Stimulated activated CD8-positive, alpha-beta memory T cell treated with anti-CD3 and anti-CD28 coated beads, Interleukin-4, amount 100 ng/mL, for 48 hours (primary cell): ENCODE data around the gene CLIC4.
"Not testable (repeated sequence)": the region's sequence is repeated elsewhere in the genome, so short reads cannot be mapped to it uniquely, and the experiment has no call there.

ENCODE experiments used
- DNase-seq: peaks from one replicate; pipeline ENCODE4 v3.0.0-alpha.2; 2020

Gene CLIC4

GRCh38 chr1:24744911-24745710, at the start of gene CLIC4:
TSS of gene CLIC4 (plus strand) at chr1:24745447. CDS start at chr1:24745554, 107 bp downstream.
- peak; percentile 100 for DNase-seq

DNA sequence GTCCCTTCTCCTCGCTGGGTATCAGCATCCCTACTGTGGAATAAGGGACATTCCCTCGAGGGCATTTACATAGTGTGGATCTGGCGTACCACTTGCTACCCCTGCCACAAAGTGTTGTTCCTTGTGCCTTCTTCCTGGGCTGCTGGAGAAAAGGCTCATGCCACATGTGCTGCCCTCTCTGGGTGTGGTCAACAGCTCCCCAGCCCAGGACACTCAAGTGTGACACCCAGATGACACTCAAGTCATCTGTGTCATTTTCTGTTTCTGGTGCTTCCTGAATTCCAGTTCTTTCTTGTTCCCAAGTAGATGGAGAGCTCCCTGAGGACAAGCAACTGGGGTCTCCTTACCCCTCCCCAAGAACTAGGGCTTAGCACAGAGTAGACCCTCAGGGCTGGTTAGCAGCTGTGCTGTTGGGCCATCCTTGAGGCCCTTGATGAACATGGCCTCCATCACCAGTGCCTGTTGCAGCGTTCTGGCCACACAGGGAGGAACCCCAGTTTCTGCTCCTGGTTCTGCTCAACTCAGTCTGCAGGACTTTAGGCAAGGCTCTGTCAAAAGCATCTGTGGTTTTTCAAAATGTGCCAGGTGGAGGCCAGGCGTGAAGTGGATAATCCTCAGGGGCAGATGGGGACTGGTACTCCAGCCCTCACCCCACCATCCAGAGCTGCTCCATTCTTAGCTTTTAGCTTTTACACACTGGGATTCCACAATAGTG, 49.0 kb upstream of the CLIC4 start:
- no peak for DNase-seq

GRCh38 chr1:24696756-24697330, 48.4 kb upstream of the CLIC4 start:
- DNase-seq = no peak

DNA sequence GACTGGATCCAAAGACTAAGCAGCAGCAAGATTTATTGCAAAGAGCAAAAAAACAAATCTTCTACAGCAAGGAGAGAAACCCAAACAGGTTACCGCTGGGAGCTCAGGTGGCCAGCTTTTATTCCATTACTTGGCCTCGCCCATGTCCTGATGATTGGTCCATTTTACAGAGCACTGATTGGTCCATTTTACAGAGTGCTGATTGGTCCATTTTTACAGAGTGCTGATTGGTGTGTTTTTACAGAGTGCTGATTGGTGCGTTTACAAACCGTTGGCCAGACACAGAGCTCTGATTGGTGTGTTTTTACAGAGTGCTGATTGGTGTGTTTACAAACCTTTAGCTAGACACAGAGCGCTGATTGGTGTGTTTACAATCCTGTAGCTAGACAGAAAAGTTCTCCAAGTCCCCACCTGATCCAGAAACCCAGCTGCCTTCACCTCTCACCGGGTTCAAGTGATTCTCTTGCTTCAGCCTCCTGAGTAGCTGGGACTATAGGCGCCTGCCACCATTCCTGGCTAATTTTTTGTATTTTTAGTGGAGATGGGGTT, 47.7 kb upstream of the CLIC4 start:
- DNase-seq = not testable (repeated sequence)

- DNase-seq = not testable (repeated sequence)
Observed at GRCh38 chr1:24698326-24698725, 46.9 kb upstream of the CLIC4 start.

DNA sequence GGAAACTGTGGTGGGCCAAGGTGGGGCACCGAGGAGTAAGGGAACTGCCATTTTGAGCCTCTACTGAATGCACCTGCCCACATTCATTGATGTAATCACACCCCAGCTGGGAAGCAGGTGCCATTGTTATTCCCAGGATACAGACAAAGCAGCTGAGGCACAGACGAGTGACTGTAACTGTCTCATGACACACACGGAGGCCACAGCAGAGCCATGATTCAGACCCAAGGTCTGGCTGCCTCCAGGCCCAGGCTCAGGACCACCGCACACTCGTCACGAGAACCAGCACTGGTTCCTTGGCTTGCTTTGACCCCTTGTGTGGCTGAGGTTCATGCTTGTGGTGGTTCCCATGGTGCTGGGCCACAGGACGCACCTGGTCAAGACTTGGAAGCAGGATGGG, 45.6 kb upstream of the CLIC4 start:
- DNase-seq = no peak

DNA sequence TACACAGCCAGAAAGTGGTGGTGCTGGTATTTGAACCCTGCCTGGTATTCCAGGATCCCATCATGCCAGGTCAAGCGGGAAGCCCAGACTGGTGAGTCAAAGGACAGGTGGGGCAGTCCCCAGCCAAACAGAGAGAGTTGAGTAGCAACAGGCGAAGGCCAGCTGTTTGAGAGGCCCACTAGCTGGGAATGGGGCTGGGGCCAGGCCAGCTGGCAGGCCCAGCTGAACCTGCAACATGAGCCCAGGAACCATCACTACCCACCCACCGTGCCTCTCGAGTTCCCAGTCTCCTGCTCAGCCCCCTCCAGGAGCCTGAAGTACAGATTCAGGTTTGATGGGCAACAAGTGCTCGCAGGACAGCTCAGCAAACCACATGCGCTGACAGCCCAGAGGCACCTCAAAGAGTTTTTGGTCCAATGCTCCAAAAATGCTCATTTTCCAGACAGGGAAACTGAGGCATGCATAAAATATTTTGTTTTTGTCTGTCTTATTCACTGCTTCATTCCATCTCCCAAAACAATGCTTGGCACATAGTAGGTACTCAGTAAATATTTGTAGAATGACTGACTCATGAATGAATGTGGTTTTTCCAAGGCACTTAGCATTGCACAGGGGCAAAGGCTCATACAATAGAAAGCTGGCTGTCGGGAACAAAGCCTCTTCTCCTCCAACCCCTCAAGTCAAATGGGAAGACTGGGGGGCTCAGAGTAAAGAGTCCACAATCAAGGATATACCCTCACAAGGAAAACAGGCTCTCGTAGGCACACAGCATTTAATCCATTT, 42.5 kb upstream of the CLIC4 start:
- no peak for DNase-seq

DNA sequence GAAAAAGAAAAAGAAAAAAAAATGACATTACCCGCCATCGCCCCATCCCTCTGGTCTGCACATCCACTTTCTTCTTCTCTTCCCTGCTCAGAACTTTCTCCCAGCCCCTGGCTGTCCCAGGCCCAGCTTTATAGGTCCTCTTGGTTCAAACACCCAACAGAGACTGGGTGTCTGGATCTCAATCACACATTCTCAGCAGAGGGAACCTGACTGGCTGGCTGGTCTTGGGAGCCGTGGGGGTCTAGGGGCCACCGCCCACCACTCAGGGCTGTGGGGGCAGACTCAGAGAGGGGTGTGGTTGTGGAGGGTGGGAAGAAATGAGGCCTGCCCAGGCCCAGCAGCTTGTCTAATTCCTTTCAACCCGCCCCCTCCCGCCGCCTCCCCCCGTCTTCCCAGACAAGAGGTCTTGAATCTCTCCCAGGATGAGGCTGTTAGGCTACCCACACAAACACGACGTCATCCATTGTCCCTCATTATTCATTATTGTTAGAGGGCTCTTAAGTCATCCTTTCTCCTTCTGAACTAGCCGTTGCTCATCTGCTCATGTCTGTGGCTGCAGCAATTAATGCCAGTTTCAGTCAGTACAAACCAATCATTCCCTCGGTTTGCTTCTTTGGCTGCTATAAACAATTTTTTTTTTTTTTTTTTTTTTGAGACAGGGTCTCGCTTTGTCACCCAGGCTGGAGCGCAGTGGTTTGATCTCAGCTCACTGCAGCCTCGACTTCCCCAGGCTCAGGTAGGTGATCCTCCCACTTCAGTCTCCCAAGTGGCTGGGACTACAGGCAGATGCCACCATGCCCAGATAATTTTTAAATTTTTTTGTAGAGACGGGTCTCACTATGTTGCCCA, 40.6 kb upstream of the CLIC4 start:
- no peak for DNase-seq

DNA sequence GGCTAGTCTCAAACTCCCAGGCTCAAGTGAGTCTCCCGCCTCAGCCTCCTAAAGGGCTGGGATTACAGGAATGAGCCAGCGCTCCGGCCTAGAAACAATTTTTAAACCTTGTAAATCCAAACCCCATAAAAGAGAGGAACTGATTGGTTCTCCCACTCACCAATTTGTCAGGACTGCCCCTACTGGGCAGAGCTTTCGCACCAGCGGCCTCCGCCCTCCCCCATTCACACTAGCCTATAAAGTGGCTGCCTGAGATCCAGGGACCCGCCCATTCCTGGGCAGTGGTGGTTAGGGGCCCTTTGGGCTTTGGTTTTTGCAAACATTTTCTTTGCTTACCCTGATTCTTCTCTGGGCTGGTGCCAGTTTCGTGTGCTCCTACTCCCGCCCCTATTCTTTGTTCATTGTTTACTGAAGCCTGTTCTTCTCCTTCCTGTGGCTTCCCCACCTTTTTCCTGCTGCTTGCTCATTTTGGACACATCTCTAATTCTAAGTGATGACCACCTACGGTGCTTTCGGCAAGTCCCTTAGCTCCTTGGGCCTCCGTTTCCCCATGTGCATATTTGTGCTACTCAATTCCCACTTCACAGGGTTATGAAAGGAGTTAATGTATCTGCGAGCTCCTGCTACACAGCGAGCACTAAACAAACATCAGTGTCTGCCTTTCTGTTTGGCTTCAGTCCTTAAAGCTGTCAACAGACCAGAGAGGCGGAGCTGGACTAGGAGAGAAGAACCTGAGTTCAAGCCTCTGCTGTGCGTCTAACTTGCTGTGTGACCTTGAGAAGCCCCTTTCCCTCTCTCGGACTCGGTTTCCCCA, 39.8 kb upstream of the CLIC4 start:
- peak; percentile 38 for DNase-seq

GRCh38 chr1:24706074-24706389, 39.2 kb upstream of the CLIC4 start:
- not testable (repeated sequence) for DNase-seq

GRCh38 chr1:24707687-24708086, 37.6 kb upstream of the CLIC4 start:
- no peak for DNase-seq

DNA sequence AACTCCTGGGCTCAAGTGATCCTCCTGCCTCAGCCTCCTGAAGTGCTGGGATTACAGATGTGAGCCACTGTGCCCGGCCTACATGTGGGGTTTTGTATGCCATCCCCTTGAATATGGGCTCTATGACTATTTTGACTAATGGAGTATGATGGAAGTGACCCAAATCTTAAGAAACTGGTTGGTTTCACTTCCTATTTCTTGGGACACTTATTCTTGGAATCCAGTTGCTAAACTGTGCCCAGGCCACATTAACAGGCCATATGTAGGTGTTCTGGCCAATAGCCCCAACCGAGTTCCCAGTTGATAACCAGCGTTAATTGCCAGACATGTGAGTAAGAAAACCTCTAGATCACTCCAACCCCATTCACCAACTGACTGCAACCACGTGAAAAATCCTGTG, 36.3 kb upstream of the CLIC4 start:
- DNase-seq = no peak

GRCh38 chr1:24709791-24710441, 35.3 kb upstream of the CLIC4 start:
- no peak for DNase-seq

DNA sequence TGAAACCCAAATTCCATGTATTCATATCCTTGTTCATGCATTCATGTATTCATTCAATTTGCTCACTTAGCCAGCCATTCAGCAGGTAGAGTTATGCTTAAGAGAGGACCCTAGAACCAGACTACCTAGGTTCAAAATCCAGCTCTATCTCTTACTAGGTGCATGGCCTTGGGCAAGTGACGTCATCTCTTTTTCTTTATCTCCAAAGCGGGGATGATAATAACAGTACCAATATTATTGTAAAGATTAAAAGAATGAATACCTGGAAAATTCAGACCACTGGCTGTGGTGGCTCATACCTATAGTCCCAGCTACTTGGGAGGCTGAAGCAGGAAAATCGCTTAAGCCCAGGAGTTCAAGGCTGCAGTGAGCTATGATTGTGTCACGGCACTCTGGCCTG, 33.9 kb upstream of the CLIC4 start:
- DNase-seq = no peak

GRCh38 chr1:24713176-24713575, 32.1 kb upstream of the CLIC4 start:
- DNase-seq = no peak

DNA sequence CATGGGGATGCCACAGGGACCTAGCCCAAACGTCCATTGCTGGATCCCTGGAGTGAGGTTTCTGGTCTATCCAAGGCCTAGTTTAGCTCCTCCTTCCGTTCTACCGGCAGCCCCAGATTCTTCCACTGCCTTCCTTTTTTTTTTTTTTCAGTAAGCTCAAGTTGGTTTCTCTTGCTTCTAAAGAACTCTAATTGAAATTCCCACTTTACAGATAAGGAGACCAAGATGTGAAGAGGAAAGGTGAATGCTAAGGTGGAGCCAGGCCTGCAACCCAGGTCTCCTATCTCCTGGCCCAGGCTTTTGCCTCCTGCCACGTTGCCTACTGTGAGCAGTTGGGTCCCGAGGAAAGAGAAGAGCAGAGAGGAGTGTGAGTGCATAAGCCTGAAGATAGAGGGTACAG, 31.5 kb upstream of the CLIC4 start:
- no peak for DNase-seq

- DNase-seq = peak; percentile 74
Observed at GRCh38 chr1:24714859-24715520, 30.3 kb upstream of the CLIC4 start.

DNA sequence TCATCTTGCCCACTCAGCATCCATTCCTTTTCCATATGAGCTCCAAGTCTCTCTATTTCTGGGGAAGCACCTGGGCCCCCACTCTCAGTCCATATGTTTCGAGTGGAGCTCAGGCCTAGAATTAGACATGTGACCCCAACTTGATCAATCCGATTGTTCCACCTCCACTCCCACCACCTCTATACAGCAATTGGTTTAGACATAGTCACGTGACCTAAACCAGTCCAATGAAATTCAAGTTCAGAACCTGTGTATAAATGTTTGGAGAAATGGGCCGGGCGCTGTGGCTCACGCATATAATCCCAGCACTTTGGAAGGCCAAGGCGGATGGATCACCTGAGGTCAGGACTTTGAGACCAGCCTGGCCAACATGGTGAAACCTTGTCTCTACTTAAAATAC, 29.6 kb upstream of the CLIC4 start:
- no peak for DNase-seq

DNA sequence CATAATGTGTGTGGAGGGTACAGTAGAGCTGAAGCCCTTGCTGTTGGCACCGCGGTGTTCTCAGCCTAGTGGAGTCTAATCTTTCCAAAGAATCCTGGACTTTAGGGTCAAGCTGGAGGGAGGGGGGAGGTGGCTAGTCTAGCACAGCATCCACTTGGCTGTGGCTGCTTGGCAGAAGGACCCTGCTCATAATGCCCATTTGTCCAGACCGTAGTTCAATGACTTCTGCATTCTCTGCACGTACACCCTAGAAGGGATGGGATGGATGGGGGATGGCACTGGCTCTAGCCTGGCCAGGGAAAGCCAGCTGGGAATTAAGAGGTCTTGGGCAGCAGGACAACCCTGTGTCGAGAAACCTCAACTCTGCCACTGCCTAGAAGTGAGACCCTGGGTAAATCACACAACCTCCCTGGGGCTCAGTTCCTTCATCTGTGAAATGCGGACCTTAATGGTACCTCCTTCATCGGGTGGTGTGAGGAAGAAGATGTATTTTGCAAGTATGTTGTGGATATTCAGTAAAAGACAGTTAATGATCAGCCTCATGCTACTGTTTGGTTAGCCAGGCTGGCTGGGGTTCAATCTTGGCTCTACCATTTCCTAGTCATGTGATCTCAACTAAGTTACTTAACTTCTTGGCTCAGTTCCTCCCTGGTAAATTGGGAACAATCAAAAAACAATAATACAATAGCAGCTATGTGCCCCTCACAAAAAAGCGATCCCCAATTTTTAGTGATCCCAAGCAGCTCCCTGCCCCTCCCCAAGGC, 27.2 kb upstream of the CLIC4 start:
- DNase-seq = no peak
